Ovary (tissue), 3 donors: ENCODE results near the gene SH3RF3.

Experiments
- EP300 ChIP-seq: sonication (generic); formaldehyde crosslinking; IDR thresholded peaks from one replicate; pipeline ENCODE4 v1.6.1; 2017; ENCODE audit warnings: antibody characterized with exemption
- POLR2A ChIP-seq: fragments of 450-650 bp; IDR thresholded peaks from one replicate; pipeline ENCODE4 v1.6.1; 2017; ENCODE audit warnings: antibody characterized with exemption, mild to moderate bottlenecking, moderate library complexity
- TF ChIP-seq, protein P1 (sequence below), 3 donors: fragments of 450-650 bp in 2 of 3; fragments of 200-600 bp in 1 of 3; IDR thresholded peaks; one replicate each; pipeline versions ENCODE4 v1.5.1 to v1.8.0; 2016 to 2022; ENCODE audit warnings: antibody characterized with exemption in 3 of 3, mild to moderate bottlenecking in 1 of 3
- donor health status: DM: no; HTN: no; CAD: no.

DNA sequence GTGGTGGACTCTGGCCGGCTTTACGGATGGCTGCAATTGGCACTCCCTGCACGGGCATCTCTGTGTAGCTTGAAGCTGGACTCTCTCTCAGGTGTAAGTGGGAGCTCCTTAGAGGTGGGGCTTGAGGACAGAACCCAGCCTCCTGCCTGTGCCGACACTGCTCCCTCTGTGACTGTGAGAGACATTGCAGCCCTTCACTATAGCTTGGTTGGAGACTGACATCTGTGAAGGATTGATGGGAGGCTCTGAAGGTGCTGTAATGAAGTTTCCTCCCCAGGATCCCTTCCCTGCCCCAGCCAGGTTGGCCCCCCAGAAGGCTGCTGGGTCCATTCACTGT lies 166.7 kb downstream of the SH3RF3 start:
- TF ChIP-seq, protein P1, sequence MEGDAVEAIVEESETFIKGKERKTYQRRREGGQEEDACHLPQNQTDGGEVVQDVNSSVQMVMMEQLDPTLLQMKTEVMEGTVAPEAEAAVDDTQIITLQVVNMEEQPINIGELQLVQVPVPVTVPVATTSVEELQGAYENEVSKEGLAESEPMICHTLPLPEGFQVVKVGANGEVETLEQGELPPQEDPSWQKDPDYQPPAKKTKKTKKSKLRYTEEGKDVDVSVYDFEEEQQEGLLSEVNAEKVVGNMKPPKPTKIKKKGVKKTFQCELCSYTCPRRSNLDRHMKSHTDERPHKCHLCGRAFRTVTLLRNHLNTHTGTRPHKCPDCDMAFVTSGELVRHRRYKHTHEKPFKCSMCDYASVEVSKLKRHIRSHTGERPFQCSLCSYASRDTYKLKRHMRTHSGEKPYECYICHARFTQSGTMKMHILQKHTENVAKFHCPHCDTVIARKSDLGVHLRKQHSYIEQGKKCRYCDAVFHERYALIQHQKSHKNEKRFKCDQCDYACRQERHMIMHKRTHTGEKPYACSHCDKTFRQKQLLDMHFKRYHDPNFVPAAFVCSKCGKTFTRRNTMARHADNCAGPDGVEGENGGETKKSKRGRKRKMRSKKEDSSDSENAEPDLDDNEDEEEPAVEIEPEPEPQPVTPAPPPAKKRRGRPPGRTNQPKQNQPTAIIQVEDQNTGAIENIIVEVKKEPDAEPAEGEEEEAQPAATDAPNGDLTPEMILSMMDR (IDR thresholded peaks at IDR 0.05): no peak
- TF ChIP-seq POLR2A (no peak), EP300 (no peak)
